Measurements from ENCODE around the gene TGIF2. TPM values are rescaled to one million over a fixed set of nuclear protein-coding genes. Genes with fewer than 3 reads are reported as not detected.
A peak's percentile ranks its signal among the peaks of the same experiment; 100 is the strongest.
"Not testable (repeated sequence)": the region's sequence is repeated elsewhere in the genome, so short reads cannot be mapped to it uniquely, and the experiment has no call there.

TGIF2 gene
- total and polyA plus RNA-seq, 9 donors, result 18.0 to 31.1 (median 24.8) TPM

DNA sequence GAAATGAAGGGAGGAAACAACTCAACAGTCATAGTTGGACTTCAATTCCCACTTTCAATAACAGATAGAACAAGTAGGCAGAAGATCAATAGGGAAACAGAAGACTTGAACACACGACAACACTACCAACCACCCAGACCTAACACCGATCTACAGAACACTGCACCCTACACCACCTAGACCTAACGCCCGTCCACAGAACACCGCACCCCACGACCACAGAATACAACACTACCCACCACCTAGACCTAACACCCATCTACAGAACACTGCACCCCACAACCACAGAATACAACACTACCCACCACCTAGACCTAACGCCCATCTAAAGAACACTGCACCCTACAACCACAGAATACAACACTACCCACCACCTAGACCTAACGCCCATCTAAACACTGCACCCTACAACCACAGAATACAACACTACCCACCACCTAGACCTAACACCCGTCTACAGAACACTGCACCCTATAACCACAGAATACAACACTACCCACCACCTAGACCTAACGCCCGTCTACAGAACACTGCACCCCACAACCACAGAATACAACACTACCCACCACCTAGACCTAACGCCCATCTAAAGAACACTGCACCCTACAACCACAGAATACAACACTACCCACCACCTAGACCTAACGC is 9.2 kb upstream of the TGIF2 start:
- 93% methylated on average over 6 of the region's 13 CpGs for WGBS (ENCODE audit: insufficient coverage)
- H3K9me3 ChIP-seq (replicated peaks; ENCODE audit: control insufficient read depth, low read depth, low read length); H3K36me3 ChIP-seq (ENCODE audit: control insufficient read depth, insufficient read depth, low read length); H3K4me3 ChIP-seq (ENCODE audit: low read length); DNase-seq; H3K27ac ChIP-seq (ENCODE audit: low read length); H3K4me1 ChIP-seq (ENCODE audit: control insufficient read depth, insufficient read depth, low read length); H3K27me3 ChIP-seq (ENCODE audit: control insufficient read depth, insufficient read depth, low read length): not testable (repeated sequence)

DNA sequence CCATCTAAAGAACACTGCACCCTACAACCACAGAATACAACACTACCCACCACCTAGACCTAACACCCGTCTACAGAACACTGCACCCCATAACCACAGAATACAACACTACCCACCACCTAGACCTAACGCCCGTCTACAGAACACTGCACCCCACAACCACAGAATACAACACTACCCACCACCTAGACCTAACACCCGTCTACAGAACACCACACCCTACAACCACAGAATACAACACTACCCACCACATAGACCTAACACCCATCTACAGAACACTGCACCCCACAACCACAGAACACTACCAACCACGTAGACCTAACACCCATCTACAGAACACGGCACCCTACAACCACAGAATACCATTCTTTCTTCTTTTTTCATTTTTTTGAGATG is 8.7 kb upstream of the TGIF2 start:
- H3K36me3 ChIP-seq (ENCODE audit: control insufficient read depth, insufficient read depth, low read length); H3K4me3 ChIP-seq (ENCODE audit: low read length); DNase-seq; H3K27me3 ChIP-seq (ENCODE audit: control insufficient read depth, insufficient read depth, low read length); H3K27ac ChIP-seq (ENCODE audit: low read length); H3K9me3 ChIP-seq (replicated peaks; ENCODE audit: control insufficient read depth, low read depth, low read length); H3K4me1 ChIP-seq (ENCODE audit: control insufficient read depth, insufficient read depth, low read length): not testable (repeated sequence)
- WGBS (ENCODE audit: insufficient coverage), result 85% methylated on average over 4 of the region's 6 CpGs

DNA sequence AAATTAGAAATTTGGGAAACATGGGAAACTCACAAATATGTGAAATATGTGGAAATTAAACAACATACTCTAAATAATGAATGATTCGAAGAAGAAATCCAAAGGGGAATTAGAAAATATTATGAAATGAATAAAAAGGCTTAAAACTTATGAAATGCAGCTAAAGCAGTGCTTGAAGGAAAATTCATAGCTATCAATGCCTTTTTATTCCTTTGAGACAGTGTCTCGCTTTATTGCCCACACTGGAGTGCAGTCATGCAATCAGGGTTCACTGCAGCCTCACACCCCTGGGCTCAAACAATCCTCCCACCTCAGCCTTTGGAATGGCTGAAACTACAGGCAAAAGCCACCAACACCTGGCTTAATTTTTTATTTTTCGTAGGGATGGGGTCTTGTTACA is 7.9 kb upstream of the TGIF2 start:
- no peak for DNase-seq
- Histone ChIP-seq H3K36me3 (ENCODE audit: control insufficient read depth, insufficient read depth, low read length) (no peaks in the 10 kb centered on the region), H3K4me3 (ENCODE audit: low read length) (no peak overlapping the region), H3K9me3 (replicated peaks; ENCODE audit: control insufficient read depth, low read depth, low read length) (peaks cover 8% of the 10 kb centered on the region), H3K4me1 (ENCODE audit: control insufficient read depth, insufficient read depth, low read length) (no peaks in the 10 kb centered on the region), H3K27me3 (ENCODE audit: control insufficient read depth, insufficient read depth, low read length) (no peaks in the 10 kb centered on the region), H3K27ac (ENCODE audit: low read length) (no peak overlapping the region)
- WGBS (ENCODE audit: insufficient coverage), result 100% methylated on average over 1 of the region's 3 CpGs

DNA sequence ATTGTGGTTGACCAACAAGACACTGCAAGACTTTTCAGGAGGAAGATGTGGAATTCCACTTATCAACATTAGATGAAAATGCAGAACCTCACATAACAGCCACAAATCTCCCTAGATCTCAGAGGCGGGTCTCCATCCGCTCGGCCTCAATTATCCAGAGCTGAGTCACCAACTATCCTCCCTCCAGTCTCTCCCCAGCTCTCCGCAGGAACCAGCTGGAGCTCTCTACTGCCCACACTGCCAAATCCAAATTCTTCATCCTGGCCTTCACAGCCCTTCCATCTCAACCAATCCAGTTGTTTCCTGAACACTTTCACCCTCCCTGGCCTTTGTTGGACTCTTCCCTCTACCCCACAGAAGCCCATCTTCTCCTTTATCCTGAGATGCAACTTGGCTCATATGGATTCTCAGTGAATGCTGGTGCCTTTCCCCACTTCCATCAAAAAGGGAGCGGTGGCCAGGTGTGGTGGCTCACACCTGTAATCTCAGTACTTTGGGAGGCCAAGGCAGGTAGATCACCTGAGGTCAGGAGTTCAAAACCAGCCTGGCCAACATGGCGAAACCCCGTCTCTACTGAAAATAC is 3.5 kb upstream of the TGIF2 start:
- 67% methylated on average over 6 of the region's 7 CpGs for WGBS (ENCODE audit: insufficient coverage)
- H3K9me3 ChIP-seq (replicated peaks; ENCODE audit: control insufficient read depth, low read depth, low read length), result peaks cover 8% of the 10 kb centered on the region
- H3K4me3 ChIP-seq (ENCODE audit: low read length), result no peak overlapping the region
- H3K27me3 ChIP-seq (ENCODE audit: control insufficient read depth, insufficient read depth, low read length), result no peaks in the 10 kb centered on the region
- no peaks in the 10 kb centered on the region for H3K36me3 ChIP-seq (ENCODE audit: control insufficient read depth, insufficient read depth, low read length)
- no peak for DNase-seq
- peaks cover 12% of the 10 kb centered on the region for H3K4me1 ChIP-seq (ENCODE audit: control insufficient read depth, insufficient read depth, low read length)
- no peak overlapping the region for H3K27ac ChIP-seq (ENCODE audit: low read length)

DNA sequence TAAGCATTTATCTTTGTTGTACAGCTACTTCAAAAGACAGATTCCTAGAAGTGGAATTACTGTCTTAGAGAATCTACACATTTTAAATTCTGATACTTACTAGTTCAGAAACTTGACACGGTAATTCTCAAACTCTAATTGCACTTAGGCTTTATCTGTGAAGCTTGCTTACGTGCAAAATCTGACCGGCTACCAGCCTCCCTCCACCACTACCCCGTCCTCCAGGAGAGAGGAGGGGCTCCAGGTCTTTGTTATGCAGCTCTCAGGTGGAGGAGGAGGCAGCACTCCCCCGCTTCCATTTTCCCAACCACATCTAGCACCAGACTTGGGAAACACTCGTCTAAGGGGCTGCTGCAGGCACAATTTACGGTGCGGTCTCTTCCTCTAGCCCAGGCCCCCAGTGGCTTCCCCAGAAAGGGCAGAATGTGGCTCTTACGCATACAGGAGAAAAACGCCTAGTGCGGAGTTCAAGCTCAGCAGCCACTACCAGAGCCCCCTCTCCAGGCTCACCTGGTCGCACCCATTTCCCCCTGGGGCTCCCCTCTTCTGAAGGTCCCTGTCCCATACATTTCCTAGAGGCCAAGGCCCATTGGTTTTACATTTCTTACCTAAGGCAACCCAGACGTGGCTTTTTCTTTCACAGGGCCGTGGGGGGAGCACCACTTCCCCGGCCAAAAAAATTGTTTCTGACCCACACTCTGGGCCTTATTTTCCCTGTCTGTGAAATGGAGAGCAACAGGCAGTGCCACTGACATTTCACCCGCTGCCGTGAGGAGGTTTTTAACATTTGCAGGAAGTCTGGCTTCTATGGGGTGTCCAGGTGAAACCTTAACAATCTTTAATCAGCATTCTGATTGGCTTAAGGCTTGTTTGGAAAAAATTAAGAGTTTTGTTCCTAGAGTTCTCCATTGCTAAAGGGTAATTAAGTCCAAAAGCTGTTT is 1.6 kb upstream of the TGIF2 start:
- WGBS (ENCODE audit: insufficient coverage), result 36% methylated on average over 9 of the region's 17 CpGs
- Histone ChIP-seq H3K27me3 (ENCODE audit: control insufficient read depth, insufficient read depth, low read length) (no peaks in the 10 kb centered on the region), H3K4me1 (ENCODE audit: control insufficient read depth, insufficient read depth, low read length) (peaks cover 28% of the 10 kb centered on the region), H3K4me3 (ENCODE audit: low read length) (no peak overlapping the region), H3K27ac (ENCODE audit: low read length) (peak overlapping the region; percentile 92), H3K9me3 (replicated peaks; ENCODE audit: control insufficient read depth, low read depth, low read length) (no peaks in the 10 kb centered on the region), H3K36me3 (ENCODE audit: control insufficient read depth, insufficient read depth, low read length) (no peaks in the 10 kb centered on the region)
- no peak for DNase-seq

DNA sequence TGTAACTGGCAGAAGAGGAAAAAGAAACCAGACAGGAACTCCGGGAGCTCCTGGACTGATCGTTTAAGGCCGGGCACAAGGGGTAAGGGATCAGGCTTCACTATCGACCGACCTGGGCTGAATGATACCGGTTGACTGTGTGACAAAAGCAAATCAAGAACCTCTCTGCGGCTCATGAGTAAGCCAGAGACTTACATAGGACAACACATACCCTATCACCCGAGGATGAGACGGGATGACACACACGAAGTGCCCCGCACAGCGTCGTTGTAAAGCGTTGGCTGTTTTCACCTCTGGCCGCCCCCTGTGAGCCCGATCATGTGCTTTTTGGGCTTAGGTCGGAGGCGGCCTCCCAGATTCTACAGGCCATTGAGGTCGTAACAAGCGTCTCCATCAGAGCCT is 695 bp upstream of the TGIF2 start:
- Histone ChIP-seq H3K9me3 (replicated peaks; ENCODE audit: control insufficient read depth, low read depth, low read length) (no peaks in the 10 kb centered on the region), H3K27me3 (ENCODE audit: control insufficient read depth, insufficient read depth, low read length) (no peaks in the 10 kb centered on the region), H3K4me3 (ENCODE audit: low read length) (peak overlapping the region; percentile 56), H3K36me3 (ENCODE audit: control insufficient read depth, insufficient read depth, low read length) (no peaks in the 10 kb centered on the region), H3K27ac (ENCODE audit: low read length) (peak overlapping the region; percentile 92), H3K4me1 (ENCODE audit: control insufficient read depth, insufficient read depth, low read length) (peaks cover 28% of the 10 kb centered on the region)
- WGBS (ENCODE audit: insufficient coverage), result 12% methylated on average over 20 of the region's 20 CpGs
- DNase-seq, result peak; percentile 52

DNA sequence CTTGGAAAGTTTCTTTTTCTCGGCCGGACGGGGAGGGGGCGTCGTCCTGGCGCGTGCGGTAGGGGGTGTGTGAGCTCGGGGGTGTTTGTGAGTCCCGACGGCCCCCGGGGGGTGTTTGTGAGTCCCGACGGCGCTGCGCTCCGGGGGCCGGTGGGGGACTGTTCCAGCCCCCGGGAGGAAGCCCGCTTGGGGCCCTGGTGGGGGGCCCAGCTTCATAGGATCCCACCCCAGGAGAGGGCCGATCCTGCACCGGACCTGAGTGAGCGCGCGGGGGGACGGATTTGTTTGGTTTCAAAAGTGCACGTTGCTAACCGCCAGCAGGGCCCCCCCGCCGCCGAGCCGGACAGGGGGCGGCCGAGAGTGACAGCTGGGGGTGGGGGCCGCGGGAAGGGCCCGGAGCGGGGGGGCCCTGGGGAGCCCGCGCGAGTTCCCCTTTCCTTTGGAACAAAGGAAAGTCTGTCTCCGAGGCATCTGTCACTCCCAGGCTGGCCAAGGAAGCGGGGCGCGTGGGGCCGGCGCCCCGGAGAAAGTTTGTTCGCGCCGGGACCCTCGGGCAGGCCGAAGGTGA is 485 bp downstream of the TGIF2 start:
- H3K9me3 ChIP-seq (replicated peaks; ENCODE audit: control insufficient read depth, low read depth, low read length), result no peaks in the 10 kb centered on the region
- 0% methylated on average over 31 of the region's 53 CpGs for WGBS (ENCODE audit: insufficient coverage)

DNA sequence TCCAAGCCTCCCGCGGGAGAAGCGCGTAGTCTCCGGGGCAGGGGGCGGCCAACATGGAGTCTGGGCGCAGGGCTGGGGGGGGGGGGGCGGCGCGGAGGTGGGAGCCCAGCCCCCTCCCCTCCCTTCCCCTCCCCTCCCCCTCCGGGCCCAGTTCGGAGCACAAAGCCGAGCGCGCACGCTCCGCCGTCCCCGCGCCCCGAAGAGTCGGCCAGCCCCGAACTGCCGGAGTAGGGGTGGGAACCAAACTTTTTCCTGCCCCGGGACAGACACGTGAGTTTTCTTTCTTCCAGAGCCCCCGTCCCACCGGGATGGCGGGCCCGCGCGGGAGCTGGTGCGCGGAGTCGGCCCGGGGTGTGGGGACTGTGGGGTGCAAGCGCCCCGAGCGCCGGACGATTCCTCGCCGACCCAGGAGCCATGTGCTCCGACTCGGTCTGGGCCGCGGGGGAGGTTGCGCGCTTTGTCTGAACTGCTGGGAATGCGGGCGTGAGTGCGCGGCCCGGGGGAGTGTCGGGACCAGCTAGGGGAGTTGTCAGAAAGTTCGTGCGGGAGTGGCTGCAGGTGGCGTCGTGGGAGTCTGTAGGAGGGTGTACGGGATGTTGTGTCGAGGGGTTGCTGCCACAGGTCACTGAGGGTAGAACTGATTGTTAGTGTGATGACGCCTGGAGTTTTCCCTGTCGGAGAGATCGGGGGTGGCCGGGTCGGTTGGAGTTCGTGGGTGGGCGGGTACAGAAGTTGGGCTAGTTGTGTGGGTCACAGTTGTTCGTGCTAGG is 1.2 kb downstream of the TGIF2 start:
- H3K27ac ChIP-seq (ENCODE audit: low read length), result peak overlapping the region; percentile 95
- H3K4me1 ChIP-seq (ENCODE audit: control insufficient read depth, insufficient read depth, low read length), result peaks cover 28% of the 10 kb centered on the region
- under 1% methylated on average over 47 of the region's 69 CpGs for WGBS (ENCODE audit: insufficient coverage)
- peaks cover 12% of the 10 kb centered on the region for H3K36me3 ChIP-seq (ENCODE audit: control insufficient read depth, insufficient read depth, low read length)
- H3K27me3 ChIP-seq (ENCODE audit: control insufficient read depth, insufficient read depth, low read length), result no peaks in the 10 kb centered on the region
- DNase-seq, result peak; percentile 66
- H3K9me3 ChIP-seq (replicated peaks; ENCODE audit: control insufficient read depth, low read depth, low read length), result no peaks in the 10 kb centered on the region
- peak overlapping the region; percentile 96 for H3K4me3 ChIP-seq (ENCODE audit: low read length)

More for the DNA sequence above, 485 bp downstream of the TGIF2 start:
- H3K27ac ChIP-seq (ENCODE audit: low read length), result peak overlapping the region; percentile 95
- peaks cover 7% of the 10 kb centered on the region for H3K36me3 ChIP-seq (ENCODE audit: control insufficient read depth, insufficient read depth, low read length)
- no peaks in the 10 kb centered on the region for H3K27me3 ChIP-seq (ENCODE audit: control insufficient read depth, insufficient read depth, low read length)
- H3K4me1 ChIP-seq (ENCODE audit: control insufficient read depth, insufficient read depth, low read length), result peaks cover 28% of the 10 kb centered on the region
- DNase-seq, result peak; percentile 71
- peak overlapping the region; percentile 96 for H3K4me3 ChIP-seq (ENCODE audit: low read length)

DNA sequence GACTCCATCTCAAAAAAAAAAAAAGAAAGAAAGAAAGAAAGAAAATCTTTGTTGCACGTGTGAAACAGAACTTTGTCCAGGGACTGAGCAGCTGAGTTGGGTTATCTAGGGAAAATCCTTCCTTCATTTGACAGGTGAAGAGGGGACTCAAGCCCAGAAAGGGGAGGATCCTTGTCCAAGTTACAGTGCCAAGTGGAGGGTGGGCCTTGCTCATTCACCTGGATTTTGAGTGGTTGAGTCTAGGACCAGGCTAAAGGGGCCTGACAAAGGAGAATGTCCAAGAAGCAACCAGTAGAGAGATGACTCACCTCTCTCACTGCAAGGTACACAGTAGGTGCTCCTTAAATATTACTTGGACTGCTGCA is 2.7 kb downstream of the TGIF2 start:
- DNase-seq, result no peak
- Histone ChIP-seq H3K36me3 (ENCODE audit: control insufficient read depth, insufficient read depth, low read length) (peaks cover 26% of the 10 kb centered on the region), H3K9me3 (replicated peaks; ENCODE audit: control insufficient read depth, low read depth, low read length) (no peaks in the 10 kb centered on the region), H3K4me1 (ENCODE audit: control insufficient read depth, insufficient read depth, low read length) (peaks cover 28% of the 10 kb centered on the region), H3K4me3 (ENCODE audit: low read length) (no peak overlapping the region), H3K27me3 (ENCODE audit: control insufficient read depth, insufficient read depth, low read length) (no peaks in the 10 kb centered on the region), H3K27ac (ENCODE audit: low read length) (no peak overlapping the region)
- WGBS (ENCODE audit: insufficient coverage), result 10% methylated on average over 1 of the region's 1 CpG
